Keratinocyte (primary cell): ENCODE data around the gene RPL4.

Experiments used
- EZH2 ChIP-seq: IDR thresholded peaks from one replicate; pipeline ENCODE4 v1.6.1; 2012; ENCODE audit warnings: inconsistent platforms, mild to moderate bottlenecking, low read length, moderate library complexity
- TF ChIP-seq, protein P1 (sequence below), 3 experiments: IDR thresholded peaks in 1 of 3; conservative IDR thresholded peaks in 1 of 3; optimal IDR thresholded peaks in 1 of 3; 2 replicates in 2 of 3; 3 replicates in 1 of 3; pipeline versions ENCODE3 to v1.5.1; 2011; ENCODE audit warnings: low read length in 3 of 3, mild to moderate bottlenecking in 3 of 3, moderate library complexity in 2 of 3, control low read depth in 1 of 3, inconsistent platforms in 1 of 3; ENCODE audit not compliant: insufficient read depth in 2 of 3; ENCODE audit errors: extremely low read depth in 1 of 3

DNA sequence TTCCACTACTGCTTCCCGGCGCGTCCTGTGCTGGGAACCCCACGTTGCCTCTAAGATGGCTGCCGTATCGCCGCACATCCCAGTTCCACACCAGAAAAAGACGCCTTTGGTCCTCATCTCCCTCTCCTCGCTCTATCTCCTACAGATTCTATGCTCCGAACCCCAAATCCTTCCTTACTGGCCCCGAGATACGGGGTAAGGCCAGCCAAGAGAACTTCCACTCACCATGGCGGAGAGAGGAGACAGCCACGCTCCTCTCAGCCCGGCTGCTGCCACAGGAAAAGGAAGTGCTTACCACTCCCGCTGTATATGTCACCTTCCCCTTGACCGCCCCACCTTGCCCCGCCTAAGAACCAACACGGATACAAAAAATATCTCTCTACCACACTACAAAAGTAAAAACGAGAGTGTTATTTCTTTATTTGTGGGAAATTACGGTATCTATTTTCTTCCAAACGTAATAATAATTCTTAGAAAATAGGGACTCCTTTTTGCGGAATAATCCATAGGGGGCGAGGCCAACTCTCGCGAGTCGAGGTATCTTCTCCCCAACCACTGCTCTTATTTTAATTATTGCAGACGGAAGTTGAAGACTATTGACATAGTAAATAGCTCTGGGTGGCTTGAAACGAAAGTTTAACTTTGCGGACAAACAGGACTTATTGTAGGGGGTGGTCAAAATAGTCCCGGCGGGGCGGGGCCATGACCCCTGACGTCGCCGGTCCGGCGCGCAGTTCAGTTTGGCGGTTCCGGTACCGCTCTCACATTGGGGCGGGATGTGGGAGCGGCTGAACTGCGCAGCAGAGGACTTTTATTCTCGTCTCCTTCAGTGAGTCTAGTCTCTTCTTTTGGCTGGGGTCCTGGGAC lies at the start of gene RPL4, which contains the start of gene ZWILCH:
- TF ChIP-seq, protein P1, sequence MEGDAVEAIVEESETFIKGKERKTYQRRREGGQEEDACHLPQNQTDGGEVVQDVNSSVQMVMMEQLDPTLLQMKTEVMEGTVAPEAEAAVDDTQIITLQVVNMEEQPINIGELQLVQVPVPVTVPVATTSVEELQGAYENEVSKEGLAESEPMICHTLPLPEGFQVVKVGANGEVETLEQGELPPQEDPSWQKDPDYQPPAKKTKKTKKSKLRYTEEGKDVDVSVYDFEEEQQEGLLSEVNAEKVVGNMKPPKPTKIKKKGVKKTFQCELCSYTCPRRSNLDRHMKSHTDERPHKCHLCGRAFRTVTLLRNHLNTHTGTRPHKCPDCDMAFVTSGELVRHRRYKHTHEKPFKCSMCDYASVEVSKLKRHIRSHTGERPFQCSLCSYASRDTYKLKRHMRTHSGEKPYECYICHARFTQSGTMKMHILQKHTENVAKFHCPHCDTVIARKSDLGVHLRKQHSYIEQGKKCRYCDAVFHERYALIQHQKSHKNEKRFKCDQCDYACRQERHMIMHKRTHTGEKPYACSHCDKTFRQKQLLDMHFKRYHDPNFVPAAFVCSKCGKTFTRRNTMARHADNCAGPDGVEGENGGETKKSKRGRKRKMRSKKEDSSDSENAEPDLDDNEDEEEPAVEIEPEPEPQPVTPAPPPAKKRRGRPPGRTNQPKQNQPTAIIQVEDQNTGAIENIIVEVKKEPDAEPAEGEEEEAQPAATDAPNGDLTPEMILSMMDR (optimal IDR thresholded peaks at IDR 0.05 in 1 of 3, IDR thresholded peaks at IDR 0.05 in 1 of 3, conservative IDR thresholded peaks at IDR 0.05 in 1 of 3; ENCODE audit: extremely low read depth in 1 of 3, insufficient read depth in 2 of 3, low read length in 3 of 3), result no peak
- TF ChIP-seq EZH2, result no peak
